Measurements from ENCODE around the gene SLC29A2.

DNA sequence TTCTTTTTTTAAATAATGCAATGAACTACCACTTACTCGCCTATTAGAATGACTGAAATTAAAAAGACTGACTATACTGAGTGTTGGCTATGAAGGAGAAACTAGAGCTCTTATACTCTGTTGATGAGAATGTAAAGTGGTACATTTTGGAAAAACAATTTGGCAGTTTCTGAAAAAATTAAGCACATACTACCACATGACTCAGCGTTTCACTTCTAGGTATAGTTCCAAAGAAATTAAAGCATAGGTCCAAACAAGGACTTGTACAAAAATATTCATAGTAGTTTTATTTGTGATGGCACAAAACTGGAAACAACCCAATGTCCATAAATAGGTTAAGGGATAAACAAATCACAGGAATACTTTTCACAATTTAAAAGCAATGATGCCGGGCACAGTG lies 22.4 kb upstream of the SLC29A2 start:
- no peak for TF ChIP-seq TAF1 (conservative IDR thresholded peaks at IDR 0.05)
- TF ChIP-seq, protein P1, sequence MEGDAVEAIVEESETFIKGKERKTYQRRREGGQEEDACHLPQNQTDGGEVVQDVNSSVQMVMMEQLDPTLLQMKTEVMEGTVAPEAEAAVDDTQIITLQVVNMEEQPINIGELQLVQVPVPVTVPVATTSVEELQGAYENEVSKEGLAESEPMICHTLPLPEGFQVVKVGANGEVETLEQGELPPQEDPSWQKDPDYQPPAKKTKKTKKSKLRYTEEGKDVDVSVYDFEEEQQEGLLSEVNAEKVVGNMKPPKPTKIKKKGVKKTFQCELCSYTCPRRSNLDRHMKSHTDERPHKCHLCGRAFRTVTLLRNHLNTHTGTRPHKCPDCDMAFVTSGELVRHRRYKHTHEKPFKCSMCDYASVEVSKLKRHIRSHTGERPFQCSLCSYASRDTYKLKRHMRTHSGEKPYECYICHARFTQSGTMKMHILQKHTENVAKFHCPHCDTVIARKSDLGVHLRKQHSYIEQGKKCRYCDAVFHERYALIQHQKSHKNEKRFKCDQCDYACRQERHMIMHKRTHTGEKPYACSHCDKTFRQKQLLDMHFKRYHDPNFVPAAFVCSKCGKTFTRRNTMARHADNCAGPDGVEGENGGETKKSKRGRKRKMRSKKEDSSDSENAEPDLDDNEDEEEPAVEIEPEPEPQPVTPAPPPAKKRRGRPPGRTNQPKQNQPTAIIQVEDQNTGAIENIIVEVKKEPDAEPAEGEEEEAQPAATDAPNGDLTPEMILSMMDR (IDR thresholded peaks at IDR 0.05; ENCODE audit: low read depth, low read length, missing input control): no peak
- TF ChIP-seq, protein P2, sequence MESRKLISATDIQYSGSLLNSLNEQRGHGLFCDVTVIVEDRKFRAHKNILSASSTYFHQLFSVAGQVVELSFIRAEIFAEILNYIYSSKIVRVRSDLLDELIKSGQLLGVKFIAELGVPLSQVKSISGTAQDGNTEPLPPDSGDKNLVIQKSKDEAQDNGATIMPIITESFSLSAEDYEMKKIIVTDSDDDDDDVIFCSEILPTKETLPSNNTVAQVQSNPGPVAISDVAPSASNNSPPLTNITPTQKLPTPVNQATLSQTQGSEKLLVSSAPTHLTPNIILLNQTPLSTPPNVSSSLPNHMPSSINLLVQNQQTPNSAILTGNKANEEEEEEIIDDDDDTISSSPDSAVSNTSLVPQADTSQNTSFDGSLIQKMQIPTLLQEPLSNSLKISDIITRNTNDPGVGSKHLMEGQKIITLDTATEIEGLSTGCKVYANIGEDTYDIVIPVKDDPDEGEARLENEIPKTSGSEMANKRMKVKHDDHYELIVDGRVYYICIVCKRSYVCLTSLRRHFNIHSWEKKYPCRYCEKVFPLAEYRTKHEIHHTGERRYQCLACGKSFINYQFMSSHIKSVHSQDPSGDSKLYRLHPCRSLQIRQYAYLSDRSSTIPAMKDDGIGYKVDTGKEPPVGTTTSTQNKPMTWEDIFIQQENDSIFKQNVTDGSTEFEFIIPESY (IDR thresholded peaks at IDR 0.05): no peak
- TF ChIP-seq, protein P3, sequence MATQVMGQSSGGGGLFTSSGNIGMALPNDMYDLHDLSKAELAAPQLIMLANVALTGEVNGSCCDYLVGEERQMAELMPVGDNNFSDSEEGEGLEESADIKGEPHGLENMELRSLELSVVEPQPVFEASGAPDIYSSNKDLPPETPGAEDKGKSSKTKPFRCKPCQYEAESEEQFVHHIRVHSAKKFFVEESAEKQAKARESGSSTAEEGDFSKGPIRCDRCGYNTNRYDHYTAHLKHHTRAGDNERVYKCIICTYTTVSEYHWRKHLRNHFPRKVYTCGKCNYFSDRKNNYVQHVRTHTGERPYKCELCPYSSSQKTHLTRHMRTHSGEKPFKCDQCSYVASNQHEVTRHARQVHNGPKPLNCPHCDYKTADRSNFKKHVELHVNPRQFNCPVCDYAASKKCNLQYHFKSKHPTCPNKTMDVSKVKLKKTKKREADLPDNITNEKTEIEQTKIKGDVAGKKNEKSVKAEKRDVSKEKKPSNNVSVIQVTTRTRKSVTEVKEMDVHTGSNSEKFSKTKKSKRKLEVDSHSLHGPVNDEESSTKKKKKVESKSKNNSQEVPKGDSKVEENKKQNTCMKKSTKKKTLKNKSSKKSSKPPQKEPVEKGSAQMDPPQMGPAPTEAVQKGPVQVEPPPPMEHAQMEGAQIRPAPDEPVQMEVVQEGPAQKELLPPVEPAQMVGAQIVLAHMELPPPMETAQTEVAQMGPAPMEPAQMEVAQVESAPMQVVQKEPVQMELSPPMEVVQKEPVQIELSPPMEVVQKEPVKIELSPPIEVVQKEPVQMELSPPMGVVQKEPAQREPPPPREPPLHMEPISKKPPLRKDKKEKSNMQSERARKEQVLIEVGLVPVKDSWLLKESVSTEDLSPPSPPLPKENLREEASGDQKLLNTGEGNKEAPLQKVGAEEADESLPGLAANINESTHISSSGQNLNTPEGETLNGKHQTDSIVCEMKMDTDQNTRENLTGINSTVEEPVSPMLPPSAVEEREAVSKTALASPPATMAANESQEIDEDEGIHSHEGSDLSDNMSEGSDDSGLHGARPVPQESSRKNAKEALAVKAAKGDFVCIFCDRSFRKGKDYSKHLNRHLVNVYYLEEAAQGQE (IDR thresholded peaks at IDR 0.05): no peak
- TF ChIP-seq GABPA (IDR thresholded peaks at IDR 0.05 in 1 of 2, conservative IDR thresholded peaks at IDR 0.05 in 1 of 2): no peak
- TF ChIP-seq YY1 (IDR thresholded peaks at IDR 0.05): no peak

Data from liver (tissue), 3 donors.